ENCODE results near the gene CDH20. TPM values are rescaled to one million over a fixed set of nuclear protein-coding genes. Genes with fewer than 3 reads are reported as not detected.

The CDH20 gene
- total and polyA plus RNA-seq, 12 donors: 0.07 to 0.39 (median 0.08) TPM; not detected in 8

GRCh38 chr18:61531182-61531581, 198.0 kb downstream of the CDH20 start:
- Histone ChIP-seq H3K9me3 (no peaks in the 10 kb centered on the region), H3K27me3 (no peaks in the 10 kb centered on the region), H3K4me3 (no peak overlapping the region), H3K36me3 (no peaks in the 10 kb centered on the region), H3K27ac (no peak overlapping the region), H3K4me1 (peaks cover 0 to 3% (median 0%) of the 10 kb centered on the region in 9 donors)
- WGBS, 2 donors: 39 to 41% methylated on average over 6 of the region's 6 CpGs
- intact Hi-C loops (cut with DNase I): no loop called here
- TF ChIP-seq, protein P1, sequence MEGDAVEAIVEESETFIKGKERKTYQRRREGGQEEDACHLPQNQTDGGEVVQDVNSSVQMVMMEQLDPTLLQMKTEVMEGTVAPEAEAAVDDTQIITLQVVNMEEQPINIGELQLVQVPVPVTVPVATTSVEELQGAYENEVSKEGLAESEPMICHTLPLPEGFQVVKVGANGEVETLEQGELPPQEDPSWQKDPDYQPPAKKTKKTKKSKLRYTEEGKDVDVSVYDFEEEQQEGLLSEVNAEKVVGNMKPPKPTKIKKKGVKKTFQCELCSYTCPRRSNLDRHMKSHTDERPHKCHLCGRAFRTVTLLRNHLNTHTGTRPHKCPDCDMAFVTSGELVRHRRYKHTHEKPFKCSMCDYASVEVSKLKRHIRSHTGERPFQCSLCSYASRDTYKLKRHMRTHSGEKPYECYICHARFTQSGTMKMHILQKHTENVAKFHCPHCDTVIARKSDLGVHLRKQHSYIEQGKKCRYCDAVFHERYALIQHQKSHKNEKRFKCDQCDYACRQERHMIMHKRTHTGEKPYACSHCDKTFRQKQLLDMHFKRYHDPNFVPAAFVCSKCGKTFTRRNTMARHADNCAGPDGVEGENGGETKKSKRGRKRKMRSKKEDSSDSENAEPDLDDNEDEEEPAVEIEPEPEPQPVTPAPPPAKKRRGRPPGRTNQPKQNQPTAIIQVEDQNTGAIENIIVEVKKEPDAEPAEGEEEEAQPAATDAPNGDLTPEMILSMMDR (IDR thresholded peaks at IDR 0.05): no peak
- ATAC-seq: peak in 2 of 8 donors; percentile 57 to 59
- DNase-seq: peak in 1 of 2 donors; percentile 51

GRCh38 chr18:61531891-61532290, 198.7 kb downstream of the CDH20 start:
- Histone ChIP-seq H3K27ac (no peak overlapping the region), H3K4me1 (peaks cover 0 to 3% (median 0%) of the 10 kb centered on the region in 9 donors), H3K36me3 (no peaks in the 10 kb centered on the region), H3K27me3 (no peaks in the 10 kb centered on the region), H3K4me3 (no peak overlapping the region), H3K9me3 (no peaks in the 10 kb centered on the region)
- WGBS, 2 donors: 61 to 82% methylated on average over 2 of the region's 2 CpGs
- ATAC-seq (no peak), DNase-seq (no peak)
- TF ChIP-seq, protein P1 (IDR thresholded peaks at IDR 0.05): no peak
- intact Hi-C loops (cut with DNase I): no loop called here

DNA sequence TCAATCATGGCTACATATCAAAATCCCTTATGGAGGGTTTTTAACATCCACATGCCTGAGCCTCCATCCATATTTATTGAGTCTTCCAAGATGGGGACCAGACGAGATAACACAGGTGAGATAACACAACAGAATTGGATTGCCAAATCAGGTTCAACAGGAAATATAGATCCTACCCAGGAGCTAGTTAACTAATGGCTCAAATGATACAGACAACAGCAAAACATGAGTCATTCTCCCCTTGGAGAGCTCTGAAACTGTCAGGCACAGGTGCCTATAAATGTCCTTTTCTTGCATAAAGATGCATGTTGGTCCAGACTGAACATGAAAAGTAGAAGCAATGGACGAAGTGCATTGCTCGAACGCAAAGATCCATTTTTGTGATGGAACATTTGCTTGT, 202.2 kb downstream of the CDH20 start:
- TF ChIP-seq, protein P1 (IDR thresholded peaks at IDR 0.05): no peak
- Histone ChIP-seq H3K27ac (no peak overlapping the region), H3K27me3 (no peaks in the 10 kb centered on the region), H3K4me3 (no peak overlapping the region), H3K4me1 (peaks cover 0 to 3% (median 0%) of the 10 kb centered on the region in 9 donors), H3K36me3 (no peaks in the 10 kb centered on the region), H3K9me3 (no peaks in the 10 kb centered on the region)
- 88 to 90% methylated on average over 4 of the region's 4 CpGs for WGBS, 2 donors
- intact Hi-C loops (cut with DNase I): no loop called here
- ATAC-seq (no peak), DNase-seq (no peak)

GRCh38 chr18:61541673-61542072, 208.4 kb downstream of the CDH20 start:
- no peak for ATAC-seq
- DNase-seq: no peak
- TF ChIP-seq, protein P1 (IDR thresholded peaks at IDR 0.05): no peak
- intact Hi-C loops (cut with DNase I): loop anchor here in 1 of 10 donors (10.0 kb wide), 1 partner anchor 593 kb away; no protein-coding TSS in a partner anchor
- Histone ChIP-seq H3K27ac (no peak overlapping the region), H3K27me3 (no peaks in the 10 kb centered on the region), H3K4me3 (no peak overlapping the region), H3K9me3 (no peaks in the 10 kb centered on the region), H3K4me1 (peaks cover 0 to 31% (median 10%) of the 10 kb centered on the region in 9 donors), H3K36me3 (no peaks in the 10 kb centered on the region)
- 92 to 95% methylated on average over 7 of the region's 7 CpGs for WGBS, 2 donors
